HG03457 (cell line): ENCODE data around the gene TRIM59.

Experiments
- ATAC-seq: cut with Tn5 transposase; IDR thresholded peaks from one replicate; pipeline ENCODE4 v1.9.1; 2021; ENCODE audit warnings: moderate number of reproducible peaks; ENCODE audit not compliant: unreplicated experiment

The TRIM59 gene

GRCh38 chr3:160403796-160404470 is 45.7 kb downstream of the TRIM59 start:
- ATAC-seq: no peak

- no peak for ATAC-seq
Observed at GRCh38 chr3:160403028-160403545, 46.5 kb downstream of the TRIM59 start.

DNA sequence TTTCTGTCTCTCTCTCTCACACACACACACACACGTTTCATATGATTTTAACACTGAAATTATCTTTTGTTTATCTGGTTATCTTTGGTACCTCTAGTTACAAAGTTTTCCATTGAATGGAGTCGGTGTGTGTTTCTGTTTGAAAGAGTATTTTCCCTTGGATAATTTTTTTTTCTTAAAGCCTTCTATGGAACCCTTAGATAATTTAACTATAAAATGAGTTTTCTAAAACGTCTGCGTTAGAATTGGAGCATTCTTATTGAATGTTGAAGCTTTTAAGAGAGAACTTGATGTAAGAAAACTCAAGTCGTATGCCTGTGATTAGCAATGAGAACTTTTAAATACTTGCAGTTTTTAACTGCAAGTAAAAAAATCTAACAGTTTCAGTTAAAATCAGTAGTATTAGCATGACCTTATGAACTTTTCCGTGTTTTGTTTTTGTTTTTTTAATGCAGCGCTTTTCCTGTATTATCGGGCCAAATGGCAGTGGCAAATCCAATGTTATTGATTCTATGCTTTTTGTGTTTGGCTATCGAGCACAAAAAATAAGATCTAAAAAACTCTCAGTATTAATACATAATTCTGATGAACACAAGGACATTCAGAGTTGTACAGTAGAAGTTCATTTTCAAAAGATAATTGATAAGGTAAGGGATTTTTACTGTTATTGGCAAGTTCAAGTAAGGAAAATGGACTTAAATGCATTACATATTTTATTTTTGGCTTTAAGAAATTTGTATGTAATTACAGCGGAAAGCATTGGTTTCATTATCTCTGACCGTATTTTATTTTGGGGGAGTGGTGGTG is 47.2 kb downstream of the TRIM59 start:
- no peak for ATAC-seq

- ATAC-seq: no peak
Observed at GRCh38 chr3:160401291-160402095, 48.1 kb downstream of the TRIM59 start.

GRCh38 chr3:160400702-160401150 is 48.9 kb downstream of the TRIM59 start:
- no peak for ATAC-seq

DNA sequence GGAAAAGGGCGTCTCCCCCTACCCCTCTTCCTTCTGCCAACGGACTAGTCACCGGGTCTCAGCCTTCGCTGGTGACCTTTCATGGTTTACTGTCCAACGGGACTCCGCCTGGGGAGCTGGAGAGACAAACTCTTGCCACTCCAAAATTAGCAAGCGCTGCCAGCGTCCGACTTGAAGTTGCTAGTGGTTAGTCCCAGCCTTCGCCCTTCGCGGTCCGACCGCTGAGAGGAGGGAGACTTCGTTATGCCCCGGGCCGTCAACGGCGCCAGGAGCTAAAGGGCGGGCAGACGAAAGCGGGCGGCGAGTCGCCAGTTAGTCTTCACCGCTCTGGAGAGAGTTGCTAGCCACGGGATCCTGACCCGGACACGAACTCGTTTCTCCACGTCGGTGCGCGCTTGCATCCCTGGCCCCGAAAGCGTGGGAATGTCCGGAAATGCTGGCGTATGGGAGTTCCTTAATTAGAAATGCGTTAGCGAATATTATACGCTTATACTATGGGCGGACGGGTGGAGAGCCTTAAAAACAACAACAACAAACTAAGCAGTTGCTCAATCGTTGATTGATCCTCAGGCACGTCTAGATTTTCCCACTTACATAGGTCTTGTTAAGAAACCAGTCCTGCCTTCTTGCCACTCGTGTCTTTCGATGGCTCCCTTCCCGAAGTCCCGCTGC is 49.4 kb downstream of the TRIM59 start:
- ATAC-seq: peak; percentile 5

DNA sequence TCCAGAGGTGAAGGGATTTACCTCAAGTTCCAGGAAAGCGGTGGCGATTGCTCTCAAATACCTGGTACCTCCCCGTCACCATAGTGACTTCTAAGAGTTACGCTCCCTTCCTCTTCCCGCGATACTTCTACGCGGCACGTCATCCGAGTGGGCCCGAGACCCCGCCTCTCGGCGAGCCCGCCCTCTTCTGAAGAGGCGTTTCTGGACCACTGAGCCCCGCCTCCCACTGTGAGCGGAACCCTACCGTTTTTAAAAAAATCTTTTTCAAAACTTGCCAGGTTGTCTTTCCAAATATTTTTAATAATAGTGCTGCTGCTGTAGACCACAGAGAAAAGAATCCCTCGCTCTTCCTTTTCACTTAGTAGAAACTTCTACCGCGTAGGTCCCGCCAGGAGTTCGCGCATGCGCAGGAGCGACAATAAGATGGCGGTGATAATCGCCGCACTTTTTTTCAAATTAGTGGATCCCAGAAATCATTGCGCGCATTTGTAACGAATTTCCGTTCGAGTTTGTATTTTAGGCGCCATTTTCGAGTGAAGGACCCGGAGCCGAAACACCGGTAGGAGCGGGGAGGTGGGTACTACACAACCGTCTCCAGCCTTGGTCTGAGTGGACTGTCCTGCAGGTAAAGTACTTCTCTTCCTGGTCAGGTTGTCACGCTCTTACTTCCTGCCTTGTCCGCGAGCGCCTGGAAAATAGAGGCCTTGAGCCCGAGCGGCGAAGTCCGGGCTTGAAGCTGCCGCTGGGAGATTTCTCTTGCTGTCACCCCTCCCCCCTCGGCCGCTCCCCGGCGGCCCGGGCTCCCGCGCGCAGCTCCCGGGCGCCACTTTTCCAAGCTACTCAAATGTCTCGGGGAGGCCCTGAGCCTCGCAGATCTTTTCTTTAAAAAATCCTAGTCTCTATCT is 50.2 kb downstream of the TRIM59 start, which contains the start of the genes IFT80 and SMC4:
TSS of gene IFT80 (minus strand) at position 101 of the 905 bp plus-strand sequence. CDS start 14,625 bp downstream, outside the sequence.
TSS of gene SMC4 (plus strand) at position 526 of the 905 bp plus-strand sequence. CDS start 1,177 bp downstream, outside the sequence.
- ATAC-seq: peak; percentile 91

- peak; percentile 6 for ATAC-seq
Observed at GRCh38 chr3:160398820-160399124, 50.8 kb downstream of the TRIM59 start.

DNA sequence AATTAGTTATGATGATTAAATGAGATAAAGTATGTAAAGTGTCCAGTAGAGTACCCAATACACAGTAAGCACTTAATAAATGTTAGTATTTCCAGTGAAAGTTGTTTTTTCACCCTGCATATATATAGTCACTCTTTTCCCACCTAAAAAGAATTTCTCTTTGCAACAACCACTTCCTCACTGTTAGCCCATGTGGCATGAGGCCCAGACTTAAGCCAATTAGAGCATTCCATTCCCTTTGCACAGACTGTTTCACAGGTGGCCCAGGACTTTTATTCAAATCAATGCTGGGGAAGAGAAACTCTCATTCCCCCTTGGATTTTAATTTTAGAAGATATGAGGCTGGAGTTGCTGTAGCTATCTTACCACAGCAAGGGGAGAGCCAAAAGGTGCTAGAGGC is 54.3 kb downstream of the TRIM59 start:
- no peak for ATAC-seq

- no peak for ATAC-seq
Observed at GRCh38 chr3:160394009-160394392, 55.6 kb downstream of the TRIM59 start.

GRCh38 chr3:160393346-160394008 is 56.1 kb downstream of the TRIM59 start:
- ATAC-seq: no peak

- ATAC-seq: no peak
Observed at GRCh38 chr3:160392798-160393197, 56.8 kb downstream of the TRIM59 start.

GRCh38 chr3:160390565-160391138 is 58.9 kb downstream of the TRIM59 start:
- ATAC-seq: no peak
